K562 (cell line): Measurements from ENCODE around the gene PEX19. TPM values are rescaled to one million over a fixed set of nuclear protein-coding genes. Genes with fewer than 3 reads are reported as not detected.

Experiments
- ATAC-seq: fragments of 200-7000 bp; cut with Tn5 transposase; 3 replicates; pipeline ENCODE4 v1.9.1; 2020; ENCODE audit warnings: moderate library complexity
- BruUV-seq: library from RNA; stranded (reverse); fragments of 400-500 nt; replicated peaks from 2 replicates; lab custom pipeline; 2021; lab: Mats Ljungman, UMichigan
- CTCF ChIA-PET: fragments of 300-600 bp; formaldehyde crosslinking; extraction: SDS; loops from one replicate; lab custom pipeline; 2021; ENCODE audit warnings: low intra/inter-chr PET ratio; lab: Yijun Ruan, JAX
- POLR2A ChIA-PET: fragments of 300-600, 350-650 bp; sonication (Branson Sonifier 250); formaldehyde crosslinking; extraction: SDS; loops from one replicate; lab custom pipeline; 2021; ENCODE audit warnings: antibody characterized with exemption, inconsistent platforms; lab: Yijun Ruan, JAX
- DNase-seq, 4 experiments: peaks; one replicate each; pipeline versions ENCODE4 v3.0.0 to v3.0.0-alpha.2; 2011 to 2018; ENCODE audit warnings: low spot score in 3 of 4, mixed read lengths in 3 of 4; ENCODE audit errors: extremely low read depth in 1 of 4
- FAIRE-seq: peaks from 2 replicates; lab custom pipeline; 2011; peaks lifted over from hg19 to GRCh38; lab: Jason Lieb, UNC
- H2AFZ ChIP-seq: 2 replicates; pipeline ENCODE4 v1.6.0; 2011; ENCODE audit warnings: low read depth, low read length, control low read depth, inconsistent platforms
- H3K27ac ChIP-seq: fragments of 200-600 bp; 3 replicates; pipeline ENCODE4 v1.8.0; 2011; ENCODE audit warnings: low read depth, mild to moderate bottlenecking, control low read depth, inconsistent platforms, low read length, moderate library complexity, mixed read lengths; ENCODE audit errors: extremely low read depth
- H3K27me3 ChIP-seq, 2 experiments: fragments of 300-600 bp in 1 of 2; 2 replicates in 1 of 2; 3 replicates in 1 of 2; pipeline versions ENCODE4 v1.6.0 to v1.8.0; 2011; ENCODE audit warnings: inconsistent platforms in 2 of 2, low read length in 2 of 2, mild to moderate bottlenecking in 1 of 2, mixed read lengths in 1 of 2, moderate library complexity in 1 of 2; ENCODE audit not compliant: control insufficient read depth in 2 of 2, insufficient read depth in 2 of 2
- H3K36me3 ChIP-seq: fragments of 300-600 bp; 3 replicates; pipeline ENCODE4 v1.8.0; 2011; ENCODE audit warnings: mild to moderate bottlenecking, low read length, inconsistent platforms; ENCODE audit not compliant: control insufficient read depth, insufficient read depth
- H3K4me1 ChIP-seq, 2 experiments: fragments of 200-600 bp in 1 of 2; replicated peaks in 1 of 2; 2 replicates in 1 of 2; 3 replicates in 1 of 2; pipeline versions ENCODE4 v1.5.1 to v1.8.0; 2011; ENCODE audit warnings: inconsistent platforms in 2 of 2, low read length in 2 of 2, mild to moderate bottlenecking in 1 of 2, mixed read lengths in 1 of 2, moderate library complexity in 1 of 2; ENCODE audit not compliant: control insufficient read depth in 2 of 2, insufficient read depth in 2 of 2
- H3K4me2 ChIP-seq: 2 replicates; pipeline ENCODE4 v1.6.1; 2011; ENCODE audit warnings: low read length, control low read depth, inconsistent platforms, mixed read lengths; ENCODE audit not compliant: insufficient read depth
- H3K4me3 ChIP-seq: fragments of 200-600 bp; sonication (generic), shearing (Covaris generic); 2 replicates; pipeline ENCODE4 v1.5.1; 2016; ENCODE audit warnings: control low read depth, inconsistent platforms
- H3K79me2 ChIP-seq: fragments of 200-600 bp; 3 replicates; pipeline ENCODE4 v1.8.0; 2011; ENCODE audit warnings: low read length, inconsistent platforms; ENCODE audit not compliant: control insufficient read depth, insufficient read depth
- H3K9ac ChIP-seq, 2 experiments: 2 replicates each; pipeline versions ENCODE4 v1.6.0 to v1.6.1; 2011; ENCODE audit warnings: low read depth in 2 of 2, low read length in 2 of 2, control low read depth in 1 of 2, inconsistent platforms in 1 of 2, mild to moderate bottlenecking in 1 of 2, mixed read lengths in 1 of 2; ENCODE audit not compliant: insufficient read depth in 1 of 2
- H3K9me1 ChIP-seq: one replicate; pipeline ENCODE4 v1.6.0; 2011; ENCODE audit warnings: inconsistent platforms, mild to moderate bottlenecking, low read length, moderate library complexity; ENCODE audit not compliant: control insufficient read depth, insufficient read depth
- H3K9me3 ChIP-seq: replicated peaks from 2 replicates; pipeline ENCODE4 v1.5.1; 2011; ENCODE audit warnings: low read depth, low read length, inconsistent platforms; ENCODE audit not compliant: control insufficient read depth, insufficient read depth
- H4K20me1 ChIP-seq: replicated peaks from 2 replicates; pipeline ENCODE4 v1.6.1; 2011; ENCODE audit warnings: low read length, inconsistent platforms, mixed read lengths; ENCODE audit not compliant: control insufficient read depth, insufficient read depth
- CAMTA2 ChIP-seq: fragments of 250-450 bp; sonication (Bioruptor Pico); conservative IDR thresholded peaks from 2 replicates; pipeline ENCODE4 v1.5.1; 2022
- E2F3 ChIP-seq: fragments of 250-450 bp; sonication (Bioruptor Pico); IDR thresholded peaks from 2 replicates; pipeline ENCODE4 v1.4.0; 2020; ENCODE audit warnings: mild to moderate bottlenecking
- MAFK ChIP-seq: IDR thresholded peaks from 2 replicates; pipeline ENCODE4 v1.6.1; 2011; ENCODE audit warnings: low read length, improper control_type of control experiment
- PHB2 ChIP-seq: fragments of 450-650 bp; IDR thresholded peaks from 2 replicates; pipeline ENCODE4 v1.6.1; 2017; ENCODE audit warnings: low read depth
- SRF ChIP-seq, 2 experiments: fragments of 250-450, 450-650 bp in 1 of 2; sonication (Bioruptor Pico) in 1 of 2; sonication (generic) in 1 of 2; formaldehyde crosslinking; IDR thresholded peaks; 2 replicates each; pipeline versions ENCODE4 v1.5.0 to v1.5.1; 2020 to 2022; ENCODE audit warnings: mild to moderate bottlenecking in 1 of 2, missing genetic modification reagents in 1 of 2
- TAF1 ChIP-seq: IDR thresholded peaks from 2 replicates; pipeline ENCODE4 v1.6.1; 2011; ENCODE audit warnings: mild to moderate bottlenecking, low read length, moderate library complexity; ENCODE audit not compliant: insufficient read depth, control insufficient read depth, severe bottlenecking; ENCODE audit errors: extremely low read depth
- TRIM24 ChIP-seq, 2 experiments: fragments of 450-650 bp; IDR thresholded peaks; 2 replicates each; pipeline ENCODE4 v1.6.1; 2016
- XRCC4 ChIP-seq: IDR thresholded peaks from one replicate; pipeline ENCODE4 v1.6.1; 2011; ENCODE audit not compliant: insufficient read depth, insufficient read length; ENCODE audit errors: extremely low read depth
- WGBS: fragments of 100-300 bp; shearing (Covaris generic); methylation state at CpG from one replicate; pipeline ENCODE4 v1.1.6; 2016; ENCODE audit warnings: low coverage, mixed read lengths; ENCODE audit not compliant: insufficient coverage; ENCODE audit errors: missing lambda C conversion rate; 5-methylcytosine and 5-hydroxymethylcytosine counted together
- in situ Hi-C: fragments of 300-500 bp; cut with MboI; formaldehyde crosslinking; loops from 4 replicates; pipeline ENCODE4 v1.15.0; 2018; ENCODE audit warnings: inconsistent platforms, mixed read lengths
- intact Hi-C: fragments of 100-400 bp; cut with micrococcal nuclease; formaldehyde crosslinking; loops from 2 replicates; pipeline ENCODE4 v1.14.2; 2022
- polyA plus RNA-seq, 8 experiments: library from polyadenylated mRNA; depleted of rRNA in 4 of 8; stranded (reverse) in 5 of 8; unstranded in 3 of 8; fragments of >200 nt; fragmentation: Nextera tagmentation in 2 of 8; fragmentation: Illumina TruSeq in 1 of 8; extraction: Ambion mirVana in 2 of 8; extraction: Trizol in 1 of 8; gene quantifications; 2 replicates each; pipeline versions ENCODE4 v1.2.1 to v1.2.3, GENCODE V29; 2011 to 2014; ENCODE audit warnings: inconsistent platforms in 1 of 8, missing spikeins in 1 of 8
- total RNA-seq, 7 experiments: library from RNA; depleted of rRNA in 6 of 7; stranded (reverse); fragments of >200 nt in 6 of 7; fragmentation: Illumina TruSeq in 2 of 7; extraction: Trizol in 2 of 7; gene quantifications; 2 replicates each; pipeline versions ENCODE4 v1.2.1 to v1.2.3, GENCODE V29; 2011 to 2021; ENCODE audit warnings: low replicate concordance in 1 of 7
- TF ChIP-seq, protein P1 (sequence below): fragments of 450-650 bp; formaldehyde crosslinking; IDR thresholded peaks from 2 replicates; pipeline ENCODE4 v1.4.0; 2020; ENCODE audit warnings: mild to moderate bottlenecking, moderate library complexity
- TF ChIP-seq, protein P2 (sequence below), 2 experiments: fragments of 250-450 bp in 1 of 2; fragments of 450-650 bp in 1 of 2; sonication (Bioruptor Pico) in 1 of 2; IDR thresholded peaks; 2 replicates each; pipeline versions ENCODE4 v1.6.1 to v1.8.0; 2016 to 2021; ENCODE audit warnings: mild to moderate bottlenecking in 2 of 2, moderate library complexity in 2 of 2, missing compliant biosample characterization in 1 of 2, missing genetic modification characterization in 1 of 2

PEX19 gene
- total and polyA plus RNA-seq, 9 of the 15 experiments (the other 6 are each of a cell fraction or from before 2014, with no cell fraction given): 32.5 to 103 (median 59.8) TPM

DNA sequence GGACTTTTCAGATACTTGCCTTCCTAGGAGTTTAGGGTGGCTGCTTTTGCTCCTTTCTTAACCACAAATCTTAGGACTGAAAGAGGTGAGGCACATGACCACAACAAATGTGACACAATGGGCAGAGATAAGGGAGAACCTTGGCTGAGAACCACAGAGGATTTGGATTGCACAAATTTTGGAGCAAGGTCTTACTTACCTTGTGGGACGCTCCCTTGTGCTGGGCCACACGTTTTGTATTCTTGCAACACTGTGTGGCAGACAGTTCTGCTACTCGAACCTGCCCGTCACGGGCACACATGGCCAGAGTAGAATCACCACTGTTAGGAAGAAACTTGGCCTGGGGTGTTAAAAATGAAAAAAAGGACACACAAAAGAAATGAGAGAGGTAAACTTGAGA, 46.5 kb downstream of the PEX19 start:
- no peak overlapping the region for H3K27ac ChIP-seq
- ChIA-PET POLR2A (interaction anchor here (0.5 to 5.4 kb wide), 6 partner anchors 8 to 369 kb away, joined by 3 to 20 read pairs (median 4); partner anchors contain the start of gene PEX19), CTCF (no interaction called here)
- intact Hi-C loops: no loop called here
- no peak overlapping the region for H3K4me3 ChIP-seq
- H3K36me3 ChIP-seq: peaks cover 95% of the 10 kb centered on the region
- H4K20me1 ChIP-seq: 0 out of 2 replicates have a peak, but pooled peaks cover 3% of the 10 kb centered on the region
- FAIRE-seq (no peak), DNase-seq (no peak), ATAC-seq (no peak)
- peaks cover 0 to 3% of the 10 kb centered on the region in 2 experiments; a peak in 1 of 5 replicates for H3K4me1 ChIP-seq
- H3K9ac ChIP-seq: no peak overlapping the region
- TF ChIP-seq XRCC4: no peak
- TF ChIP-seq SRF (CRISPR knock-in tag; IDR thresholded peaks at IDR 0.05): no peak
- no peak for TF ChIP-seq PHB2
- TF ChIP-seq CAMTA2 (CRISPR knock-in tag): no peak
- TF ChIP-seq E2F3 (CRISPR knock-in tag): no peak
- TF ChIP-seq MAFK: no peak
- TF ChIP-seq, protein P1, sequence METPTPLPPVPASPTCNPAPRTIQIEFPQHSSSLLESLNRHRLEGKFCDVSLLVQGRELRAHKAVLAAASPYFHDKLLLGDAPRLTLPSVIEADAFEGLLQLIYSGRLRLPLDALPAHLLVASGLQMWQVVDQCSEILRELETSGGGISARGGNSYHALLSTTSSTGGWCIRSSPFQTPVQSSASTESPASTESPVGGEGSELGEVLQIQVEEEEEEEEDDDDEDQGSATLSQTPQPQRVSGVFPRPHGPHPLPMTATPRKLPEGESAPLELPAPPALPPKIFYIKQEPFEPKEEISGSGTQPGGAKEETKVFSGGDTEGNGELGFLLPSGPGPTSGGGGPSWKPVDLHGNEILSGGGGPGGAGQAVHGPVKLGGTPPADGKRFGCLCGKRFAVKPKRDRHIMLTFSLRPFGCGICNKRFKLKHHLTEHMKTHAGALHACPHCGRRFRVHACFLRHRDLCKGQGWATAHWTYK (CRISPR knock-in tag): no peak
- TF ChIP-seq TRIM24 (IDR thresholded peaks at IDR 0.05): no peak
- TF ChIP-seq TAF1: no peak
- TF ChIP-seq, protein P2, sequence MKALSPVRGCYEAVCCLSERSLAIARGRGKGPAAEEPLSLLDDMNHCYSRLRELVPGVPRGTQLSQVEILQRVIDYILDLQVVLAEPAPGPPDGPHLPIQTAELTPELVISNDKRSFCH (CRISPR knock-in tag; IDR thresholded peaks at IDR 0.05): no peak
- TF ChIP-seq, protein P2 (tag; IDR thresholded peaks at IDR 0.05): no peak
- no TSS peak for BruUV-seq
- no peaks in the 10 kb centered on the region for H3K27me3 ChIP-seq
- no peak overlapping the region for H2AFZ ChIP-seq
- 0 out of 3 replicates have a peak, but pooled peaks cover 4% of the 10 kb centered on the region for H3K79me2 ChIP-seq
- no peaks in the 10 kb centered on the region for H3K9me3 ChIP-seq
- no peak overlapping the region for H3K4me2 ChIP-seq
- WGBS: 84% methylated on average over 5 of the region's 5 CpGs
- in situ Hi-C loops: no loop called here
- H3K9me1 ChIP-seq: no peaks in the 10 kb centered on the region
